Colonic mucosa (tissue), 4 donors: ENCODE measurements around the gene STK32B. TPM values are rescaled to one million over a fixed set of nuclear protein-coding genes. Genes with fewer than 3 reads are reported as not detected.

Source experiments
- DNase-seq: peaks from one replicate; pipeline ENCODE4 v3.0.0-alpha.2; 2020
- H3K27ac ChIP-seq: fragments of 200-600 bp; one replicate; pipeline ENCODE4 v1.8.0; 2021
- H3K27me3 ChIP-seq: fragments of 200-600 bp; one replicate; pipeline ENCODE4 v1.8.0; 2021
- H3K36me3 ChIP-seq: fragments of 200-600 bp; one replicate; pipeline ENCODE4 v1.8.0; 2021
- H3K4me1 ChIP-seq: fragments of 200-600 bp; one replicate; pipeline ENCODE4 v1.8.0; 2021; ENCODE audit warnings: mild to moderate bottlenecking
- H3K4me3 ChIP-seq: fragments of 200-600 bp; one replicate; pipeline ENCODE4 v1.8.0; 2021
- H3K9ac ChIP-seq, 2 donors: one replicate each; pipeline ENCODE4 v1.7.0; 2013; ENCODE audit warnings: control low read depth in 2 of 2, low read depth in 2 of 2, low read length in 2 of 2
- H3K9me3 ChIP-seq: fragments of 200-600 bp; one replicate; pipeline ENCODE4 v1.8.0; 2021
- intact Hi-C: fragments of 100-400 bp; cut with DNase I; formaldehyde crosslinking; loops from one replicate; pipeline ENCODE4 v1.14.1; 2022
- total RNA-seq, 2 donors: library from RNA; stranded (reverse); fragmentation: NEBNext Ultra II Directional in 1 of 2; extraction: Animal tissue kit (Norgen Biotek cat#: 25700) in 1 of 2; gene quantifications; one replicate each; pipeline ENCODE4 v1.2.1, GENCODE V29; 2021
- TF ChIP-seq, protein P1 (sequence below): fragments of 200-600 bp; IDR thresholded peaks from one replicate; pipeline ENCODE4 v1.8.0; 2022; ENCODE audit warnings: antibody characterized with exemption, mild to moderate bottlenecking
- donor health status: healthy.
- donor health status: DM: no; HTN: no; CAD: no.
- donor health status: DM: no; HTN: no; CAD: no.

Gene STK32B
- total RNA-seq, 2 donors from 2014 or later = 0.64 to 0.82 TPM

DNA sequence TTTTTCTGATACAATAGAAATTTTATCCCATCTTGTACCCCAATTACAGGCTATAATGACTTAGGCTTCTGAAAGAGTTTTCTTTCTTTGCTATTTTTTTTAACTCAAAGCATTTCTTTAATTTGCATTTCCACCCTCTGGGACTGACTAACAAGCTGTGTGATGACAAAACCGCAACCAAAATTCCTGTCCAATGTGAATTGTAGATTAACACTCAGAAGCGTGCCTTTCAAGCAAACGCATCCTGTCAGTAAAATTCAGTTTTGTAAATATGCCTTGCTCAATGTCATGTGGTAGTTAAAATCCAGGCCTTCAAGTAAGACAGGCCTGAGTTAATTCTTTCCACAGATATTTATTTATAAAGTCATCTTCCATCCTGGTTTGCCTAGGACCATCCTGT is 50.3 kb downstream of the STK32B start:
- Histone ChIP-seq H3K36me3 (no peaks in the 10 kb centered on the region), H3K4me3 (no peak overlapping the region), H3K27me3 (no peaks in the 10 kb centered on the region), H3K4me1 (no peaks in the 10 kb centered on the region), H3K27ac (no peak overlapping the region), H3K9me3 (no peaks in the 10 kb centered on the region), H3K9ac (no peak overlapping the region)
- TF ChIP-seq, protein P1, sequence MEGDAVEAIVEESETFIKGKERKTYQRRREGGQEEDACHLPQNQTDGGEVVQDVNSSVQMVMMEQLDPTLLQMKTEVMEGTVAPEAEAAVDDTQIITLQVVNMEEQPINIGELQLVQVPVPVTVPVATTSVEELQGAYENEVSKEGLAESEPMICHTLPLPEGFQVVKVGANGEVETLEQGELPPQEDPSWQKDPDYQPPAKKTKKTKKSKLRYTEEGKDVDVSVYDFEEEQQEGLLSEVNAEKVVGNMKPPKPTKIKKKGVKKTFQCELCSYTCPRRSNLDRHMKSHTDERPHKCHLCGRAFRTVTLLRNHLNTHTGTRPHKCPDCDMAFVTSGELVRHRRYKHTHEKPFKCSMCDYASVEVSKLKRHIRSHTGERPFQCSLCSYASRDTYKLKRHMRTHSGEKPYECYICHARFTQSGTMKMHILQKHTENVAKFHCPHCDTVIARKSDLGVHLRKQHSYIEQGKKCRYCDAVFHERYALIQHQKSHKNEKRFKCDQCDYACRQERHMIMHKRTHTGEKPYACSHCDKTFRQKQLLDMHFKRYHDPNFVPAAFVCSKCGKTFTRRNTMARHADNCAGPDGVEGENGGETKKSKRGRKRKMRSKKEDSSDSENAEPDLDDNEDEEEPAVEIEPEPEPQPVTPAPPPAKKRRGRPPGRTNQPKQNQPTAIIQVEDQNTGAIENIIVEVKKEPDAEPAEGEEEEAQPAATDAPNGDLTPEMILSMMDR = no peak
- intact Hi-C loops = no loop called here
- no peak for DNase-seq

DNA sequence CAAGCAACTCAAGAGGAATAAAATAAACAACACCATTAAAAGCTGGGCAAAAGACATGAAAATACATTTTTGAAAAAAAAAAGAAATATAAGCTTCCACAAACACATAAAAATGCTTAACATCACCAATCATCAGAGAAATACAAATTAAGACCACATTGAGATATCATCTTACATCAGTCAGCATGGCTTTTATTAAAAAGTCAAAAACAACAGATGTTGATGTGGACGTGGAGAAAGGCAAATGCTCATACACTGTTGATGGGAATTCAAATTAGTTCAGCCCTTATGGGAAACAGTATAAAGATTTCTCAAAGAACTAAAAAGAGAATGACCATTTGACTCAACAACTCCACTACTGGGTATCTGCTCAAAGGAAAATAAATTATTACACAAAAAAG is 59.6 kb downstream of the STK32B start:
- intact Hi-C loops = no loop called here
- no peaks in the 10 kb centered on the region for H3K27me3 ChIP-seq
- no peaks in the 10 kb centered on the region for H3K4me1 ChIP-seq
- H3K9ac ChIP-seq = no peak overlapping the region
- H3K36me3 ChIP-seq = no peaks in the 10 kb centered on the region
- DNase-seq = no peak
- no peaks in the 10 kb centered on the region for H3K9me3 ChIP-seq
- no peak overlapping the region for H3K27ac ChIP-seq
- TF ChIP-seq, protein P1 = no peak
- no peak overlapping the region for H3K4me3 ChIP-seq

DNA sequence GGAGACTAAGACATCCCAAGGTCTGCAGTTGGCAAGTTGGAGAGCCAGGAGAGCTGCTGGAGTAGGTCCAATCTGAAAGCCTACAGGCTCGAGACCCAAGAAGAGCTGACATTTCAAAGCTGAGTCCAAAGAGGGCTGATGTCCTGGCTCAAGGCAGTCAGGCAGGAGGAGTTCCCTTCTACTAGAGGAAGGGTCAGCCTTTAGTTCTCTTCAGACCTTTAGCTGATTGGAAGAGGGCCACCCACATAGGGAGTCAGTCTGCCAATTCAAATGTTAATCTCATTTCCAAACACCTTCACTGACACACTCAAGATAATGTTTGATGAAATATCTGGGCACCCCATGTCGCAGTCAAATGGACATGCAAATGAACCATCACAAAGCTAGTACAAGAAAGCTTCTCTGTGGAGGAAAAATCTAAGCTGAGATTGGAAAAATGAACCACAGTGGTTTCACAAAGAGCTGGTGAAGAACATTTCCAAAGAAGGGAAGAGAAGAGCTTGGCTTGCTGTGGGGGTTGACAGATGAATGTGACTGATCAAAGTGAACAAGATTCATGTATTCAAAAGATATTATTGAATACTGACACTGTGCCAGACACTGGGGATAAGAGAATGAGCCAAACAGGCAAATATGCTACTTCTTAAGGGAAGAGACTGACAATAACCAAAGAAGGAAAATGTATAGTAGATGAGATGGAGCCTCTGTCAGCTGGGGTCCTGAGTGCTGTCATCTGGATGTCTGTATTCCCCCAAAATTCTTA is 61.2 kb downstream of the STK32B start:
- TF ChIP-seq, protein P1 = no peak
- no peak overlapping the region for H3K9ac ChIP-seq
- DNase-seq = no peak
- no peaks in the 10 kb centered on the region for H3K9me3 ChIP-seq
- no peaks in the 10 kb centered on the region for H3K27me3 ChIP-seq
- H3K36me3 ChIP-seq = no peaks in the 10 kb centered on the region
- intact Hi-C loops = no loop called here
- no peak overlapping the region for H3K27ac ChIP-seq
- H3K4me1 ChIP-seq = no peaks in the 10 kb centered on the region
- no peak overlapping the region for H3K4me3 ChIP-seq

DNA sequence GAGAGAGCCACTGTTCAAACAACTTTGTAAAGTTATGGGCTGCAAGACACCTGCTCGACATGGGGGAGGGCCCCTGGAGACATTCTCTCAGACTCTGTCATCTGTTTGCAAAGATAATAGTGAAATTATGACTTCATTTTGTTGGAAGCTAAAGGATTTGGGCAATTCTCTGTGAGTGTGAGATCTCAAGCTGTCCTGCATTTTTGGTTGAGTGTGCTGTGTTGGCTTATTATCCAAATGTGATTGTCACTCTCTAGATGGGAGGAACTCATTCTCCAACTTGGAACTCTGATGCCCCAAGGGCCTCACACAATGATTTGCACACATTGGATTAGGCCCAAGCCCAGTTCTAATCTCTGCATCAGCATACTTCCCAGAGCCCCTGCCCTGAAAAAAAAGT is 63.7 kb downstream of the STK32B start:
- TF ChIP-seq, protein P1 = no peak
- Histone ChIP-seq H3K36me3 (no peaks in the 10 kb centered on the region), H3K27ac (no peak overlapping the region), H3K9me3 (no peaks in the 10 kb centered on the region), H3K9ac (no peak overlapping the region), H3K4me1 (no peaks in the 10 kb centered on the region), H3K4me3 (no peak overlapping the region), H3K27me3 (no peaks in the 10 kb centered on the region)
- no peak for DNase-seq
- intact Hi-C loops = no loop called here

DNA sequence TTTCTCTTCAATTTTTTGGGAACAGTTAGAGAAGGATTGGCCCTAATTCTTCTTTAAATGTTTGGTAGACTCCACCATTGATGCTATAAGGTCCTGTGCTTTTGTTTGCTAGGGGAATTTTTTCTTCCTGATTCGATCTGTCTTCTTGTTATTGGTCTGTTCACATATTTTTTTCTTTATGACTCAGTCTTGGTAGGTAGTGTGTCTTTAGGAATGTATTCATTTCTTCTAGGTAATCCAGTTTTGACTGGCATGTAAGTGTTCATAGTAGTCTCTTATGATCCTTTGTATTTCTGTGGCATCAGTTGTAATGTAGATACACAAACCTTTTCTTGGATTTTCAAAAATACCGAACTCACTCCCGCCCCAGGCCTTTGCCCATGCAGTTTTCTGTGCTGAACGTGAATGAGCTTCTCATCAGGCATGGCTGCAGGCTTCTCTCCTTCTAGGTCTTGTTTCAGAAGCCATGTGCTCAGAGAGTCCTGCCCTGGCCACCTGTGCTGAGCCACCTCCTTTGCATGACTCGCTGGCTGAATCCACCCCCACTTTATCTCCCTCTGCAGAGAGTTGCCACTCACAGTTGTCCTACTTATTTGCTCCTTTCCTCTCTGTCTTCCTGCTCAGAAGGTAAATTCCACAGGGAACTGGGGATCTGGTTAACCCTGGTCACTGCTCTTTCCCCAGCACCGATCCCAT is 67.0 kb downstream of the STK32B start:
- TF ChIP-seq, protein P1 = no peak
- no peaks in the 10 kb centered on the region for H3K36me3 ChIP-seq
- no peak overlapping the region for H3K4me3 ChIP-seq
- intact Hi-C loops = no loop called here
- no peak overlapping the region for H3K9ac ChIP-seq
- H3K27ac ChIP-seq = no peak overlapping the region
- no peak for DNase-seq
- H3K9me3 ChIP-seq = no peaks in the 10 kb centered on the region
- no peaks in the 10 kb centered on the region for H3K27me3 ChIP-seq
- H3K4me1 ChIP-seq = no peaks in the 10 kb centered on the region
